Measurements from ENCODE around the gene ATP5F1C. TPM values are rescaled to one million over a fixed set of nuclear protein-coding genes. Genes with fewer than 3 reads are reported as not detected.
A peak's percentile ranks its signal among the peaks of the same experiment; 100 is the strongest.

Gene ATP5F1C
- total RNA-seq, 2 experiments from 2014 or later: 282 to 292 TPM

GRCh38 chr10:7786430-7786829 lies 1.5 kb upstream of the ATP5F1C start:
- ChIA-PET POLR2A (interaction anchor here (0.7 kb wide), 1 partner anchor 410 kb away, joined by 3 read pairs; no protein-coding TSS in a partner anchor), CTCF (no interaction called here)
- no peak overlapping the region for H3K27ac Mint-ChIP-seq
- ATAC-seq: no peak
- peaks cover 40% of the 10 kb centered on the region for H3K4me1 Mint-ChIP-seq (ENCODE audit: low read depth)
- no peaks in the 10 kb centered on the region for H3K27me3 Mint-ChIP-seq
- intact Hi-C loops (cut with micrococcal nuclease): no loop called here
- no peaks in the 10 kb centered on the region for H3K9me3 Mint-ChIP-seq
- H3K4me3 Mint-ChIP-seq: no peak overlapping the region
- no peak for DNase-seq
- peaks cover 22% of the 10 kb centered on the region for H3K36me3 Mint-ChIP-seq (ENCODE audit: low read depth)
- TF ChIP-seq CTCF (IDR thresholded peaks at IDR 0.05): no peak

GRCh38 chr10:7787150-7787856 lies 674 bp upstream of the ATP5F1C start:
- H3K4me1 Mint-ChIP-seq (ENCODE audit: low read depth): peaks cover 48% of the 10 kb centered on the region
- no peak overlapping the region for H3K27ac Mint-ChIP-seq
- no peaks in the 10 kb centered on the region for H3K27me3 Mint-ChIP-seq
- H3K4me3 Mint-ChIP-seq: no peak overlapping the region
- no peak for TF ChIP-seq CTCF (IDR thresholded peaks at IDR 0.05)
- H3K36me3 Mint-ChIP-seq (ENCODE audit: low read depth): peaks cover 27% of the 10 kb centered on the region
- CTCF ChIA-PET: interaction anchor here (1.0 to 1.5 kb wide), 5 partner anchors 13 to 262 kb away, joined by 3 to 7 read pairs (median 3); no protein-coding TSS in a partner anchor
- no peaks in the 10 kb centered on the region for H3K9me3 Mint-ChIP-seq
- peak; percentile 40 for DNase-seq
- peak; percentile 2 for ATAC-seq
- POLR2A ChIA-PET: interaction anchor here (0.6 to 3.0 kb wide), 10 partner anchors 11 to 1310 kb away, joined by 3 to 20 read pairs (median 3); partner anchors contain the start of gene TAF3
- intact Hi-C loops (cut with micrococcal nuclease): no loop called here

GRCh38 chr10:7788639-7789286 lies 786 bp downstream of the ATP5F1C start:
- no peaks in the 10 kb centered on the region for H3K9me3 Mint-ChIP-seq
- CTCF ChIA-PET: interaction anchor here (1.0 to 1.5 kb wide), 3 partner anchors 27 to 263 kb away, joined by 3 to 7 read pairs (median 3); no protein-coding TSS in a partner anchor
- ATAC-seq (peak; percentile 3), DNase-seq (no peak)
- H3K27ac Mint-ChIP-seq: no peak overlapping the region
- no peaks in the 10 kb centered on the region for H3K27me3 Mint-ChIP-seq
- peaks cover 53% of the 10 kb centered on the region for H3K4me1 Mint-ChIP-seq (ENCODE audit: low read depth)
- POLR2A ChIA-PET: interaction anchor here (1.0 to 3.0 kb wide), 8 partner anchors 10 to 42 kb away, joined by 3 to 20 read pairs (median 4); partner anchors contain the start of gene TAF3
- H3K4me3 Mint-ChIP-seq: no peak overlapping the region
- TF ChIP-seq CTCF (IDR thresholded peaks at IDR 0.05): no peak
- H3K36me3 Mint-ChIP-seq (ENCODE audit: low read depth): peaks cover 30% of the 10 kb centered on the region
- intact Hi-C loops (cut with micrococcal nuclease): no loop called here

- intact Hi-C loops (cut with micrococcal nuclease): no loop called here
- CTCF ChIA-PET: no interaction called here
- H3K27ac Mint-ChIP-seq: peak overlapping the region; percentile 57
Observed at GRCh38 chr10:7789390-7789789, 1.4 kb downstream of the ATP5F1C start.

More at GRCh38 chr10:7789390-7789789, 1.4 kb downstream of the ATP5F1C start:
- no peak for TF ChIP-seq CTCF (IDR thresholded peaks at IDR 0.05)
- Mint-ChIP-seq H3K4me1 (ENCODE audit: low read depth) (peaks cover 55% of the 10 kb centered on the region), H3K4me3 (no peak overlapping the region), H3K9me3 (no peaks in the 10 kb centered on the region), H3K36me3 (ENCODE audit: low read depth) (peaks cover 32% of the 10 kb centered on the region), H3K27me3 (no peaks in the 10 kb centered on the region)
- ATAC-seq (no peak), DNase-seq (no peak)
- POLR2A ChIA-PET: interaction anchor here (2.7 to 3.0 kb wide), 2 partner anchors 9 to 29 kb away, joined by 14 to 20 read pairs; partner anchors contain the start of gene TAF3

Data from activated CD8-positive, alpha-beta T cell treated with anti-CD3 and anti-CD28 coated beads for 36 hours (primary cell).